Stimulated activated memory B cell treated with anti-CD40 and anti-IgM and Interleukin-4, amounts not matched to agents 10 μg/mL and 1 μg/mL and 100 μg/mL, for 72 hours (primary cell): Measurements from ENCODE around the gene C15orf39.
"Not testable (repeated sequence)": the region's sequence is repeated elsewhere in the genome, so short reads cannot be mapped to it uniquely, and the experiment has no call there.

Experiments
- ATAC-seq: fragments of 150-1000 bp; cut with Tn5 transposase; 2 replicates; pipeline ENCODE4 v1.10.0; 2021
- H3K27ac Mint-ChIP-seq: one replicate; pipeline ENCODE4 v1.8.0; 2022; ENCODE audit warnings: mild to moderate bottlenecking, mixed read lengths
- H3K27me3 Mint-ChIP-seq: one replicate; pipeline ENCODE4 v1.8.0; 2022; ENCODE audit warnings: mixed read lengths
- H3K36me3 Mint-ChIP-seq: one replicate; pipeline ENCODE4 v1.8.0; 2022; ENCODE audit warnings: mixed read lengths
- H3K4me1 Mint-ChIP-seq: one replicate; pipeline ENCODE4 v1.8.0; 2022; ENCODE audit warnings: mixed read lengths
- H3K4me3 Mint-ChIP-seq: one replicate; pipeline ENCODE4 v1.8.0; 2022; ENCODE audit warnings: mild to moderate bottlenecking, moderate library complexity, mixed read lengths
- H3K9me3 Mint-ChIP-seq: one replicate; pipeline ENCODE4 v1.8.0; 2022; ENCODE audit warnings: mixed read lengths

Gene C15orf39

GRCh38 chr15:75201616-75202250, at the start of gene C15orf39:
TSS of gene C15orf39 (plus strand) at chr15:75201882. CDS start at chr15:75206049, 4,167 bp downstream.
- Mint-ChIP-seq H3K4me1 (peaks cover 47% of the 10 kb centered on the region), H3K36me3 (peaks cover 9% of the 10 kb centered on the region), H3K27me3 (no peaks in the 10 kb centered on the region), H3K4me3 (peak within 1 kb of the TSS; percentile 90), H3K9me3 (no peaks in the 10 kb centered on the region), H3K27ac (peak within 1 kb of the TSS; percentile 94)
- peak; percentile 81 for ATAC-seq

GRCh38 chr15:75152382-75153079, 49.2 kb upstream of the C15orf39 start:
- Mint-ChIP-seq H3K36me3 (no peaks in the 10 kb centered on the region), H3K4me3 (no peak overlapping the region), H3K9me3 (no peaks in the 10 kb centered on the region), H3K4me1 (peaks cover 14% of the 10 kb centered on the region), H3K27ac (no peak overlapping the region), H3K27me3 (no peaks in the 10 kb centered on the region)
- no peak for ATAC-seq

- Mint-ChIP-seq H3K9me3 (no peaks in the 10 kb centered on the region), H3K27me3 (no peaks in the 10 kb centered on the region), H3K4me1 (peaks cover 14% of the 10 kb centered on the region), H3K27ac (peak overlapping the region; percentile 38), H3K36me3 (no peaks in the 10 kb centered on the region), H3K4me3 (no peak overlapping the region)
- ATAC-seq = no peak
These were observed 48.6 kb upstream of the C15orf39 start for GRCh38 chr15:75153087-75153486.

GRCh38 chr15:75153565-75154276, 48.0 kb upstream of the C15orf39 start:
- no peak overlapping the region for H3K4me3 Mint-ChIP-seq
- H3K27ac Mint-ChIP-seq = peak overlapping the region; percentile 38
- peaks cover 14% of the 10 kb centered on the region for H3K4me1 Mint-ChIP-seq
- no peaks in the 10 kb centered on the region for H3K36me3 Mint-ChIP-seq
- H3K9me3 Mint-ChIP-seq = no peaks in the 10 kb centered on the region
- H3K27me3 Mint-ChIP-seq = no peaks in the 10 kb centered on the region
- ATAC-seq = peak; percentile 21

GRCh38 chr15:75154461-75155062, 47.1 kb upstream of the C15orf39 start:
- ATAC-seq = no peak
- Mint-ChIP-seq H3K4me3 (no peak overlapping the region), H3K27me3 (no peaks in the 10 kb centered on the region), H3K9me3 (no peaks in the 10 kb centered on the region), H3K36me3 (no peaks in the 10 kb centered on the region), H3K4me1 (peaks cover 14% of the 10 kb centered on the region), H3K27ac (no peak overlapping the region)

- H3K27ac Mint-ChIP-seq = no peak overlapping the region
These were observed 45.1 kb upstream of the C15orf39 start for GRCh38 chr15:75156326-75157215.

GRCh38 chr15:75158402-75158801, 43.3 kb upstream of the C15orf39 start:
- Mint-ChIP-seq H3K4me1 (peaks cover 11% of the 10 kb centered on the region), H3K27ac (no peak overlapping the region), H3K27me3 (no peaks in the 10 kb centered on the region), H3K36me3 (no peaks in the 10 kb centered on the region), H3K4me3 (no peak overlapping the region), H3K9me3 (no peaks in the 10 kb centered on the region)
- no peak for ATAC-seq

More at GRCh38 chr15:75156326-75157215, 45.1 kb upstream of the C15orf39 start:
- Mint-ChIP-seq H3K4me3 (no peak overlapping the region), H3K9me3 (no peaks in the 10 kb centered on the region), H3K36me3 (no peaks in the 10 kb centered on the region), H3K27me3 (no peaks in the 10 kb centered on the region), H3K4me1 (peaks cover 14% of the 10 kb centered on the region)
- ATAC-seq = no peak

GRCh38 chr15:75159244-75159643, 42.4 kb upstream of the C15orf39 start:
- Mint-ChIP-seq H3K9me3 (no peaks in the 10 kb centered on the region), H3K27ac (no peak overlapping the region)

GRCh38 chr15:75161106-75161916, 40.4 kb upstream of the C15orf39 start:
- H3K36me3 Mint-ChIP-seq = no peaks in the 10 kb centered on the region
- ATAC-seq = no peak
- H3K27me3 Mint-ChIP-seq = peaks cover 3% of the 10 kb centered on the region
- no peak overlapping the region for H3K4me3 Mint-ChIP-seq
- peaks cover 14% of the 10 kb centered on the region for H3K4me1 Mint-ChIP-seq
- no peaks in the 10 kb centered on the region for H3K9me3 Mint-ChIP-seq
- no peak overlapping the region for H3K27ac Mint-ChIP-seq

More at GRCh38 chr15:75159244-75159643, 42.4 kb upstream of the C15orf39 start:
- no peaks in the 10 kb centered on the region for H3K36me3 Mint-ChIP-seq
- no peaks in the 10 kb centered on the region for H3K27me3 Mint-ChIP-seq
- H3K4me3 Mint-ChIP-seq = no peak overlapping the region
- ATAC-seq = no peak
- H3K4me1 Mint-ChIP-seq = peaks cover 5% of the 10 kb centered on the region

- H3K4me1 Mint-ChIP-seq = peaks cover 12% of the 10 kb centered on the region
- H3K9me3 Mint-ChIP-seq = no peaks in the 10 kb centered on the region
- H3K4me3 Mint-ChIP-seq = no peak overlapping the region
- H3K27me3 Mint-ChIP-seq = peaks cover 9% of the 10 kb centered on the region
- H3K27ac Mint-ChIP-seq = no peak overlapping the region
- ATAC-seq = no peak
- no peaks in the 10 kb centered on the region for H3K36me3 Mint-ChIP-seq
These were observed 39.7 kb upstream of the C15orf39 start for GRCh38 chr15:75161917-75162414.

GRCh38 chr15:75163150-75163564, 38.5 kb upstream of the C15orf39 start:
- Mint-ChIP-seq H3K4me1 (peaks cover 12% of the 10 kb centered on the region), H3K4me3 (no peak overlapping the region), H3K27ac (no peak overlapping the region), H3K27me3 (peaks cover 9% of the 10 kb centered on the region), H3K9me3 (no peaks in the 10 kb centered on the region), H3K36me3 (no peaks in the 10 kb centered on the region)
- ATAC-seq = no peak

GRCh38 chr15:75164625-75165350, 36.9 kb upstream of the C15orf39 start:
- H3K9me3 Mint-ChIP-seq = peaks cover 5% of the 10 kb centered on the region
- H3K4me1 Mint-ChIP-seq = peaks cover 12% of the 10 kb centered on the region
- no peak overlapping the region for H3K27ac Mint-ChIP-seq
- no peak for ATAC-seq
- no peaks in the 10 kb centered on the region for H3K36me3 Mint-ChIP-seq
- H3K4me3 Mint-ChIP-seq = no peak overlapping the region
- peaks cover 20% of the 10 kb centered on the region for H3K27me3 Mint-ChIP-seq

GRCh38 chr15:75166489-75167063, 35.1 kb upstream of the C15orf39 start:
- peaks cover 21% of the 10 kb centered on the region for H3K27me3 Mint-ChIP-seq
- not testable (repeated sequence) for H3K9me3 Mint-ChIP-seq, H3K36me3 Mint-ChIP-seq, ATAC-seq, H3K27ac Mint-ChIP-seq, H3K4me3 Mint-ChIP-seq
- peaks cover 16% of the 10 kb centered on the region for H3K4me1 Mint-ChIP-seq
